Transverse colon (tissue), 3 donors: ENCODE results near the gene VIM.

ENCODE experiments used
- CTCF ChIP-seq, 5 experiments: fragments of 200-600 bp in 3 of 5; fragments of 450-650 bp in 2 of 5; sonication (generic) in 3 of 5; IDR thresholded peaks; 1 replicate in 2 of 5; 2 replicates in 3 of 5; pipeline ENCODE4 v1.5.1; 2016 to 2017; ENCODE audit warnings: antibody characterized with exemption in 5 of 5, inconsistent platforms in 3 of 5, mild to moderate bottlenecking in 2 of 5, moderate library complexity in 1 of 5
- POLR2A ChIP-seq: fragments of 450-650 bp; IDR thresholded peaks from one replicate; pipeline ENCODE4 v1.6.1; 2016; ENCODE audit warnings: antibody characterized with exemption, mild to moderate bottlenecking, moderate library complexity

DNA sequence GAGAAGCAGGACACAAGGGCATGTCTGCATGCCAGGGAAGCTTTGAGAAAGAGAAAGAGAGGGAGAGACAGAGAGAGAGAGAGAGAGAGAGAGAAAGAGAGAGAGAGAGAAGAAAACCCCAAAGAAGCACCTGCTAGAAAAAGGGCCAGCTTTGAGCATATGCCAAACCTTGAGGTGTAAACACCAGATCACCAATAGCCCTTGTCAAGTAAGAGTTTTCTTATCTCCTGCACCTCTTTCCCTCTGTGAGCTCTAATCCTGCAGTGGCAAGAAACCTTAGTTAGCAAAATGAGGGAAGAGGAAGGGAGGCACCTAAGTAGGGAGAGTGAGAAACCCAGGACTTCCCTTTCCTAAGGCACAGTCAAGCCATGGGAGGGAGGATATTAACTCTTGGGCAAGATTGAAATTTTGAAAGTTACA is 15.2 kb upstream of the VIM start:
- no peak for TF ChIP-seq CTCF (IDR thresholded peaks at IDR 0.05)
- TF ChIP-seq POLR2A, result no peak
